Stimulated activated naive B cell treated with anti-CD40 and anti-IgM and Interleukin-4, amounts not matched to agents 10 μg/mL and 1 μg/mL and 100 μg/mL, for 72 hours (primary cell): ENCODE data around the gene LEMD1.
"Not testable (repeated sequence)": the region's sequence is repeated elsewhere in the genome, so short reads cannot be mapped to it uniquely, and the experiment has no call there.

Experiments
- ATAC-seq, 2 donors: fragments of 150-1000 bp; cut with Tn5 transposase; replicated peaks; 2 replicates each; pipeline ENCODE4 v1.10.0; 2021; ENCODE audit warnings: moderate library complexity in 1 of 2
- DNase-seq: peaks from one replicate; pipeline ENCODE4 v3.0.0; 2021
- H3K27ac Mint-ChIP-seq: one replicate; pipeline ENCODE4 v1.8.0; 2022; ENCODE audit warnings: mild to moderate bottlenecking, mixed read lengths
- H3K27me3 Mint-ChIP-seq, 2 donors: one replicate each; pipeline ENCODE4 v1.8.0; 2022; ENCODE audit warnings: mixed read lengths in 2 of 2
- H3K36me3 Mint-ChIP-seq, 2 donors: one replicate each; pipeline ENCODE4 v1.8.0; 2022; ENCODE audit warnings: mixed read lengths in 2 of 2, mild to moderate bottlenecking in 1 of 2
- H3K4me1 Mint-ChIP-seq, 2 donors: one replicate each; pipeline ENCODE4 v1.8.0; 2022; ENCODE audit warnings: mixed read lengths in 2 of 2, mild to moderate bottlenecking in 1 of 2
- H3K4me3 Mint-ChIP-seq, 2 donors: one replicate each; pipeline ENCODE4 v1.8.0; 2022; ENCODE audit warnings: mild to moderate bottlenecking in 2 of 2, mixed read lengths in 2 of 2, moderate library complexity in 1 of 2
- H3K9me3 Mint-ChIP-seq, 2 donors: one replicate each; pipeline ENCODE4 v1.8.0; 2022; ENCODE audit warnings: mixed read lengths in 2 of 2, mild to moderate bottlenecking in 1 of 2

Gene LEMD1

GRCh38 chr1:205373022-205373797, 48.6 kb downstream of the LEMD1 start:
- Mint-ChIP-seq H3K9me3 (no peaks in the 10 kb centered on the region), H3K4me1 (peaks cover 0 to 2% of the 10 kb centered on the region in 2 donors), H3K36me3 (no peaks in the 10 kb centered on the region), H3K4me3 (no peak overlapping the region), H3K27me3 (peaks cover 26 to 50% of the 10 kb centered on the region in 2 donors), H3K27ac (no peak overlapping the region)
- ATAC-seq (no peak), DNase-seq (no peak)

- Mint-ChIP-seq H3K4me3 (no peak overlapping the region), H3K36me3 (no peaks in the 10 kb centered on the region), H3K4me1 (peaks cover 0 to 2% of the 10 kb centered on the region in 2 donors), H3K9me3 (no peaks in the 10 kb centered on the region), H3K27me3 (peaks cover 26 to 50% of the 10 kb centered on the region in 2 donors), H3K27ac (no peak overlapping the region)
- no peak for DNase-seq
- ATAC-seq = no peak
These were observed 49.8 kb downstream of the LEMD1 start for GRCh38 chr1:205371871-205372660.

GRCh38 chr1:205370780-205371179, 51.1 kb downstream of the LEMD1 start:
- ATAC-seq (no peak), DNase-seq (no peak)
- H3K36me3 Mint-ChIP-seq = no peaks in the 10 kb centered on the region
- peaks cover 19 to 38% of the 10 kb centered on the region in 2 donors for H3K27me3 Mint-ChIP-seq
- no peak overlapping the region for H3K4me3 Mint-ChIP-seq
- no peaks in the 10 kb centered on the region for H3K9me3 Mint-ChIP-seq
- H3K27ac Mint-ChIP-seq = no peak overlapping the region
- H3K4me1 Mint-ChIP-seq = no peaks in the 10 kb centered on the region

- Mint-ChIP-seq H3K27me3 (peaks cover 16 to 29% of the 10 kb centered on the region in 2 donors), H3K4me1 (no peaks in the 10 kb centered on the region), H3K36me3 (no peaks in the 10 kb centered on the region), H3K9me3 (no peaks in the 10 kb centered on the region), H3K27ac (no peak overlapping the region), H3K4me3 (no peak overlapping the region)
- DNase-seq (no peak), ATAC-seq (no peak)
These were observed 52.1 kb downstream of the LEMD1 start for GRCh38 chr1:205369701-205370123.

GRCh38 chr1:205368478-205368877, 53.4 kb downstream of the LEMD1 start:
- Mint-ChIP-seq H3K9me3 (no peaks in the 10 kb centered on the region), H3K27me3 (peaks cover 7 to 17% of the 10 kb centered on the region in 2 donors), H3K4me1 (no peaks in the 10 kb centered on the region), H3K27ac (no peak overlapping the region), H3K4me3 (no peak overlapping the region), H3K36me3 (no peaks in the 10 kb centered on the region)
- no peak for DNase-seq
- ATAC-seq = no peak

GRCh38 chr1:205365945-205366463, 55.9 kb downstream of the LEMD1 start:
- H3K27me3 Mint-ChIP-seq = peaks cover 0 to 7% of the 10 kb centered on the region in 2 donors
- DNase-seq = no peak
- H3K9me3 Mint-ChIP-seq = no peaks in the 10 kb centered on the region

GRCh38 chr1:205365086-205365485, 56.8 kb downstream of the LEMD1 start:
- not testable (repeated sequence) for H3K27ac Mint-ChIP-seq, H3K36me3 Mint-ChIP-seq, ATAC-seq, DNase-seq, H3K4me1 Mint-ChIP-seq, H3K4me3 Mint-ChIP-seq, H3K9me3 Mint-ChIP-seq
- H3K27me3 Mint-ChIP-seq = peaks cover 0 to 14% of the 10 kb centered on the region in 2 donors

More at GRCh38 chr1:205365945-205366463, 55.9 kb downstream of the LEMD1 start:
- no peak overlapping the region for H3K27ac Mint-ChIP-seq
- H3K4me3 Mint-ChIP-seq = no peak overlapping the region
- ATAC-seq = no peak
- H3K36me3 Mint-ChIP-seq = no peaks in the 10 kb centered on the region
- no peaks in the 10 kb centered on the region for H3K4me1 Mint-ChIP-seq

- H3K4me1 Mint-ChIP-seq = peaks cover 8 to 10% of the 10 kb centered on the region in 2 donors
- no peaks in the 10 kb centered on the region for H3K36me3 Mint-ChIP-seq
- no peak for ATAC-seq
- H3K4me3 Mint-ChIP-seq = no peak overlapping the region
- no peaks in the 10 kb centered on the region for H3K9me3 Mint-ChIP-seq
- no peak overlapping the region for H3K27ac Mint-ChIP-seq
- H3K27me3 Mint-ChIP-seq = peaks cover 0 to 39% of the 10 kb centered on the region in 2 donors
- DNase-seq = no peak
These were observed 61.0 kb downstream of the LEMD1 start for GRCh38 chr1:205360891-205361290.

- no peak for DNase-seq
- no peak for ATAC-seq
- no peak overlapping the region for H3K27ac Mint-ChIP-seq
- no peaks in the 10 kb centered on the region for H3K9me3 Mint-ChIP-seq
- no peaks in the 10 kb centered on the region for H3K36me3 Mint-ChIP-seq
- peaks cover 0 to 39% of the 10 kb centered on the region in 2 donors for H3K27me3 Mint-ChIP-seq
- H3K4me3 Mint-ChIP-seq = no peak overlapping the region
- peaks cover 8 to 10% of the 10 kb centered on the region in 2 donors for H3K4me1 Mint-ChIP-seq
These were observed 61.9 kb downstream of the LEMD1 start for GRCh38 chr1:205359771-205360565.

- DNase-seq (no peak), ATAC-seq (no peak)
- no peak overlapping the region for H3K4me3 Mint-ChIP-seq
- no peaks in the 10 kb centered on the region for H3K36me3 Mint-ChIP-seq
- no peaks in the 10 kb centered on the region for H3K9me3 Mint-ChIP-seq
- H3K4me1 Mint-ChIP-seq = peaks cover 8 to 18% of the 10 kb centered on the region in 2 donors
- peaks cover 0 to 39% of the 10 kb centered on the region in 2 donors for H3K27me3 Mint-ChIP-seq
- no peak overlapping the region for H3K27ac Mint-ChIP-seq
These were observed 63.3 kb downstream of the LEMD1 start for GRCh38 chr1:205358579-205358978.

GRCh38 chr1:205357567-205357966, 64.3 kb downstream of the LEMD1 start:
- H3K4me1 Mint-ChIP-seq = peaks cover 8 to 18% of the 10 kb centered on the region in 2 donors
- no peak overlapping the region for H3K27ac Mint-ChIP-seq
- DNase-seq (no peak), ATAC-seq (no peak)
- H3K36me3 Mint-ChIP-seq = no peaks in the 10 kb centered on the region
- H3K27me3 Mint-ChIP-seq = peaks cover 0 to 39% of the 10 kb centered on the region in 2 donors
- H3K4me3 Mint-ChIP-seq = no peak overlapping the region
- H3K9me3 Mint-ChIP-seq = no peaks in the 10 kb centered on the region

- H3K27me3 Mint-ChIP-seq = peaks cover 0 to 39% of the 10 kb centered on the region in 2 donors
- H3K4me3 Mint-ChIP-seq = peak within 1 kb of the TSS in 1 of 2 donors; percentile 17
- H3K4me1 Mint-ChIP-seq = peaks cover 8 to 18% of the 10 kb centered on the region in 2 donors
- peak; percentile 62 to 73 for ATAC-seq
- H3K36me3 Mint-ChIP-seq = no peaks in the 10 kb centered on the region
- H3K27ac Mint-ChIP-seq = peak within 1 kb of the TSS; percentile 47
- no peak for DNase-seq
- H3K9me3 Mint-ChIP-seq = no peaks in the 10 kb centered on the region
These were observed 65.3 kb downstream of the LEMD1 start, which contains the start of gene KLHDC8A for GRCh38 chr1:205356440-205357139. KLHDC8A (minus strand) TSS chr1:205356922; CDS start chr1:205343604, 13,318 bp downstream.

DNA sequence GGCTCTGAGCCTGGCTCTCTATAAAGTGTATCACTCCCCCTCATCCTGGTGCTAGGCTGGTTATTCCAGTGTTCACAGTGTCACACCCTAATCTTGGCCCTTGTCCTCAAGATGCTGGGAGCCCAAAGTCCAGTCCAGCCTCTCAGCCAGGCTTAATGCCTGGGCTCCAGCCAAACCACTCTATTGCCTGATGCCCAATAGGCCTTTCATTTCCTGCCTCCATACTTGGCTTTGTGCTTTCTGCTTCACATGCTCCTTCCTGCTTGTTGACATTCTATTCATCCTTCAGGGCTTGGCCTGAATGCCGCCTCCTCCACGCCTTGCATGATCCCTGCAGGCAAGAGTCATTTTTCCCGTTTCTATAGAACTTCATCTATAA, 66.8 kb downstream of the LEMD1 start:
- Mint-ChIP-seq H3K36me3 (no peaks in the 10 kb centered on the region), H3K4me1 (peaks cover 15 to 29% of the 10 kb centered on the region in 2 donors)
- no peak for ATAC-seq

More for the DNA sequence above, 66.8 kb downstream of the LEMD1 start:
- Mint-ChIP-seq H3K9me3 (no peaks in the 10 kb centered on the region), H3K4me3 (no peak overlapping the region), H3K27ac (no peak overlapping the region), H3K27me3 (peaks cover 0 to 30% of the 10 kb centered on the region in 2 donors)
- no peak for DNase-seq
